HepG2 (cell line): ENCODE results near the gene MSI2. TPM values are rescaled to one million over a fixed set of nuclear protein-coding genes. Genes with fewer than 3 reads are reported as not detected.

Experiments
- ARNTL ChIP-seq: sonication (generic); formaldehyde crosslinking; IDR thresholded peaks from 2 replicates; pipeline ENCODE4 v1.4.0; 2020; ENCODE audit warnings: mild to moderate bottlenecking, missing genetic modification reagents
- ATRX ChIP-seq: sonication (generic); formaldehyde crosslinking; IDR thresholded peaks from 2 replicates; pipeline ENCODE4 v1.4.0; 2020; ENCODE audit warnings: missing genetic modification reagents, borderline replicate concordance
- HDAC1 ChIP-seq: sonication (generic); formaldehyde crosslinking; IDR thresholded peaks from 2 replicates; pipeline ENCODE4 v1.5.1; 2020; ENCODE audit warnings: mild to moderate bottlenecking, missing genetic modification reagents
- HOXA3 ChIP-seq: sonication (generic); formaldehyde crosslinking; IDR thresholded peaks from 2 replicates; pipeline ENCODE4 v1.5.0; 2020; ENCODE audit warnings: missing genetic modification reagents
- IKZF1 ChIP-seq: fragments of 450-650 bp; IDR thresholded peaks from 2 replicates; pipeline ENCODE4 v1.7.1; 2016
- PAWR ChIP-seq: sonication (generic); formaldehyde crosslinking; IDR thresholded peaks from 2 replicates; pipeline ENCODE4 v1.4.0; 2020; ENCODE audit warnings: missing genetic modification reagents, mild to moderate bottlenecking, borderline replicate concordance
- RORA ChIP-seq: sonication (generic); formaldehyde crosslinking; IDR thresholded peaks from 2 replicates; pipeline ENCODE4 v1.5.0; 2020; ENCODE audit warnings: mild to moderate bottlenecking, missing genetic modification reagents, moderate library complexity
- SAP130 ChIP-seq: IDR thresholded peaks from 2 replicates; pipeline ENCODE4 v1.6.1; 2016; ENCODE audit warnings: low read depth
- SMYD3 ChIP-seq: sonication (generic); formaldehyde crosslinking; IDR thresholded peaks from 2 replicates; pipeline ENCODE4 v1.8.1; 2023; ENCODE audit warnings: mild to moderate bottlenecking, missing genetic modification reagents
- SYNCRIP ChIP-seq: fragments of 200-400 bp; formaldehyde crosslinking; IDR thresholded peaks from 2 replicates; pipeline ENCODE4 v1.6.1; 2018; ENCODE audit warnings: mild to moderate bottlenecking, low read depth, low read length; ENCODE audit not compliant: insufficient read depth
- TBX3 ChIP-seq: fragments of 450-650 bp; IDR thresholded peaks from 2 replicates; pipeline ENCODE4 v1.6.1; 2017; ENCODE audit warnings: antibody characterized with exemption, mild to moderate bottlenecking, inconsistent platforms, borderline replicate concordance
- ZNF12 ChIP-seq: sonication (generic); formaldehyde crosslinking; IDR thresholded peaks from 2 replicates; pipeline ENCODE4 v1.5.0; 2020; ENCODE audit warnings: missing genetic modification reagents
- ZNF530 ChIP-seq: sonication (generic); formaldehyde crosslinking; IDR thresholded peaks from 2 replicates; pipeline ENCODE4 v1.5.0; 2020; ENCODE audit warnings: low read depth, mild to moderate bottlenecking, missing genetic modification reagents
- ZNF552 ChIP-seq: sonication (generic); formaldehyde crosslinking; IDR thresholded peaks from 2 replicates; pipeline ENCODE4 v1.9.0; 2022; ENCODE audit warnings: missing genetic modification reagents, mild to moderate bottlenecking, borderline replicate concordance
- ZNF678 ChIP-seq: sonication (generic); formaldehyde crosslinking; IDR thresholded peaks from 2 replicates; pipeline ENCODE4 v1.4.0; 2020; ENCODE audit warnings: mild to moderate bottlenecking, missing genetic modification reagents
- ZNF839 ChIP-seq: sonication (generic); formaldehyde crosslinking; IDR thresholded peaks from 2 replicates; pipeline ENCODE4 v1.4.0; 2020; ENCODE audit warnings: missing genetic modification reagents, mild to moderate bottlenecking, borderline replicate concordance
- ZNF883 ChIP-seq: sonication (generic); formaldehyde crosslinking; IDR thresholded peaks from 2 replicates; pipeline ENCODE4 v1.5.1; 2020; ENCODE audit warnings: mild to moderate bottlenecking, missing genetic modification reagents; ENCODE audit errors: not compliant biosample characterization
- polyA plus RNA-seq, 8 experiments: library from polyadenylated mRNA; depleted of rRNA in 3 of 8; stranded (reverse) in 7 of 8; unstranded in 1 of 8; fragments of >200 nt; fragmentation: Illumina TruSeq in 4 of 8; extraction: Trizol in 4 of 8; gene quantifications; 2 replicates each; pipeline versions ENCODE4 v1.2.1 to v1.2.3, GENCODE V29; 2011 to 2016; ENCODE audit warnings: low read depth in 4 of 8, missing spikeins in 1 of 8, mixed read lengths in 1 of 8; ENCODE audit not compliant: insufficient read depth in 1 of 8
- total RNA-seq, 5 experiments: library from RNA; depleted of rRNA; stranded (reverse); fragments of >200 nt; fragmentation: Illumina TruSeq; extraction: Trizol; gene quantifications; 2 replicates each; pipeline ENCODE4 v1.2.3, GENCODE V29; 2016; ENCODE audit warnings: low read depth in 1 of 5
- TF ChIP-seq, protein P1 (sequence below): sonication (generic); formaldehyde crosslinking; IDR thresholded peaks from 2 replicates; pipeline ENCODE4 v1.5.0; 2020; ENCODE audit warnings: mild to moderate bottlenecking, missing genetic modification reagents
- TF ChIP-seq, protein P2 (sequence below): sonication (generic); formaldehyde crosslinking; IDR thresholded peaks from 2 replicates; pipeline ENCODE4 v1.4.0; 2020; ENCODE audit warnings: missing genetic modification reagents, borderline replicate concordance
- TF ChIP-seq, protein P3 (sequence below): sonication (generic); formaldehyde crosslinking; IDR thresholded peaks from 2 replicates; pipeline ENCODE4 v1.4.0; 2020; ENCODE audit warnings: missing genetic modification reagents
- TF ChIP-seq, protein P4 (sequence below): sonication (generic); formaldehyde crosslinking; IDR thresholded peaks from 2 replicates; pipeline ENCODE4 v1.8.1; 2022; ENCODE audit warnings: mild to moderate bottlenecking, missing genetic modification reagents
- TF ChIP-seq, protein P5 (sequence below): IDR thresholded peaks from 2 replicates; pipeline ENCODE4 v1.6.1; 2016

MSI2 gene
- total and polyA plus RNA-seq, 2 of the 13 experiments (the other 11 are each of a cell fraction or from before 2014, with no cell fraction given): 77.5 to 78.4 TPM

DNA sequence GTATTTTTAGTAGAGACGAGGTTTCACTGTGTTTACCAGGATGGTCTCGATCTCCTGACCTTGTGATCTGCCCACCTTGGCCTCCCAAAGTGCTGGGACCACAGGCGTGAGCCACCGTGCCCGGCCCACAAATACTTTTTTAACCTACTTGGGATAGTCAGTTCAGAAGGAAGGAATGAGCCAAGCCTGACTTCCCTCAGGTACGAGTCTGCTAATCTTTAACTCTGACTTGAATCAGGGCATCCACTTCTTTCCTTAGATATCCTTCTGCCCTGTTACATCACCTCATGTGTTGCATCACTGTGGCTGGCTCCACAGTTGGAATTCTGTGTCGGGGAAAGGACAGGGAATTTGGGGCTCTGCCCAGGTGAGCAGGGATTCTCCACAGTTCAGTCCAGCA, 120.8 kb downstream of the MSI2 start (continued):
- TF ChIP-seq, protein P1, sequence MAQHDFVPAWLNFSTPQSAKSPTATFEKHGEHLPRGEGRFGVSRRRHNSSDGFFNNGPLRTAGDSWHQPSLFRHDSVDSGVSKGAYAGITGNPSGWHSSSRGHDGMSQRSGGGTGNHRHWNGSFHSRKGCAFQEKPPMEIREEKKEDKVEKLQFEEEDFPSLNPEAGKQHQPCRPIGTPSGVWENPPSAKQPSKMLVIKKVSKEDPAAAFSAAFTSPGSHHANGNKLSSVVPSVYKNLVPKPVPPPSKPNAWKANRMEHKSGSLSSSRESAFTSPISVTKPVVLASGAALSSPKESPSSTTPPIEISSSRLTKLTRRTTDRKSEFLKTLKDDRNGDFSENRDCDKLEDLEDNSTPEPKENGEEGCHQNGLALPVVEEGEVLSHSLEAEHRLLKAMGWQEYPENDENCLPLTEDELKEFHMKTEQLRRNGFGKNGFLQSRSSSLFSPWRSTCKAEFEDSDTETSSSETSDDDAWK (CRISPR knock-in tag): no peak
- TF ChIP-seq ZNF883 (no peak), ARNTL (CRISPR knock-in tag) (no peak), ZNF530 (CRISPR knock-in tag) (no peak), SYNCRIP (no peak), ZNF839 (CRISPR knock-in tag) (no peak), SMYD3 (CRISPR knock-in tag) (no peak), ZNF678 (no peak), SAP130 (CRISPR knock-in tag) (peak; percentile 61), HDAC1 (peak; percentile 73), RORA (CRISPR knock-in tag) (no peak), TBX3 (no peak), ATRX (CRISPR knock-in tag) (no peak), ZNF12 (CRISPR knock-in tag) (peak; percentile 71; the same call in 1 of the 2 replicates), HOXA3 (CRISPR knock-in tag) (peak; percentile 74), IKZF1 (no peak), PAWR (CRISPR knock-in tag) (no peak), ZNF552 (no peak)
- TF ChIP-seq, protein P2, sequence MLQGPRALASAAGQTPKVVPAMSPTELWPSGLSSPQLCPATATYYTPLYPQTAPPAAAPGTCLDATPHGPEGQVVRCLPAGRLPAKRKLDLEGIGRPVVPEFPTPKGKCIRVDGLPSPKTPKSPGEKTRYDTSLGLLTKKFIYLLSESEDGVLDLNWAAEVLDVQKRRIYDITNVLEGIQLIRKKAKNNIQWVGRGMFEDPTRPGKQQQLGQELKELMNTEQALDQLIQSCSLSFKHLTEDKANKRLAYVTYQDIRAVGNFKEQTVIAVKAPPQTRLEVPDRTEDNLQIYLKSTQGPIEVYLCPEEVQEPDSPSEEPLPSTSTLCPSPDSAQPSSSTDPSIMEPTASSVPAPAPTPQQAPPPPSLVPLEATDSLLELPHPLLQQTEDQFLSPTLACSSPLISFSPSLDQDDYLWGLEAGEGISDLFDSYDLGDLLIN (CRISPR knock-in tag): no peak
- TF ChIP-seq, protein P3, sequence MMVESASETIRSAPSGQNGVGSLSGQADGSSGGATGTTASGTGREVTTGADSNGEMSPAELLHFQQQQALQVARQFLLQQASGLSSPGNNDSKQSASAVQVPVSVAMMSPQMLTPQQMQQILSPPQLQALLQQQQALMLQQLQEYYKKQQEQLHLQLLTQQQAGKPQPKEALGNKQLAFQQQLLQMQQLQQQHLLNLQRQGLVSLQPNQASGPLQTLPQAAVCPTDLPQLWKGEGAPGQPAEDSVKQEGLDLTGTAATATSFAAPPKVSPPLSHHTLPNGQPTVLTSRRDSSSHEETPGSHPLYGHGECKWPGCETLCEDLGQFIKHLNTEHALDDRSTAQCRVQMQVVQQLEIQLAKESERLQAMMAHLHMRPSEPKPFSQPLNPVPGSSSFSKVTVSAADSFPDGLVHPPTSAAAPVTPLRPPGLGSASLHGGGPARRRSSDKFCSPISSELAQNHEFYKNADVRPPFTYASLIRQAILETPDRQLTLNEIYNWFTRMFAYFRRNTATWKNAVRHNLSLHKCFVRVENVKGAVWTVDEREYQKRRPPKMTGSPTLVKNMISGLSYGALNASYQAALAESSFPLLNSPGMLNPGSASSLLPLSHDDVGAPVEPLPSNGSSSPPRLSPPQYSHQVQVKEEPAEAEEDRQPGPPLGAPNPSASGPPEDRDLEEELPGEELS (CRISPR knock-in tag): peak; percentile 77
- TF ChIP-seq, protein P4, sequence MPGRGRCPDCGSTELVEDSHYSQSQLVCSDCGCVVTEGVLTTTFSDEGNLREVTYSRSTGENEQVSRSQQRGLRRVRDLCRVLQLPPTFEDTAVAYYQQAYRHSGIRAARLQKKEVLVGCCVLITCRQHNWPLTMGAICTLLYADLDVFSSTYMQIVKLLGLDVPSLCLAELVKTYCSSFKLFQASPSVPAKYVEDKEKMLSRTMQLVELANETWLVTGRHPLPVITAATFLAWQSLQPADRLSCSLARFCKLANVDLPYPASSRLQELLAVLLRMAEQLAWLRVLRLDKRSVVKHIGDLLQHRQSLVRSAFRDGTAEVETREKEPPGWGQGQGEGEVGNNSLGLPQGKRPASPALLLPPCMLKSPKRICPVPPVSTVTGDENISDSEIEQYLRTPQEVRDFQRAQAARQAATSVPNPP (CRISPR knock-in tag): no peak
- TF ChIP-seq, protein P5, sequence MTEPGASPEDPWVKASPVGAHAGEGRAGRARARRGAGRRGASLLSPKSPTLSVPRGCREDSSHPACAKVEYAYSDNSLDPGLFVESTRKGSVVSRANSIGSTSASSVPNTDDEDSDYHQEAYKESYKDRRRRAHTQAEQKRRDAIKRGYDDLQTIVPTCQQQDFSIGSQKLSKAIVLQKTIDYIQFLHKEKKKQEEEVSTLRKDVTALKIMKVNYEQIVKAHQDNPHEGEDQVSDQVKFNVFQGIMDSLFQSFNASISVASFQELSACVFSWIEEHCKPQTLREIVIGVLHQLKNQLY (CRISPR knock-in tag): peak; percentile 42; the same call in 1 of the 2 replicates
